Panc1 (cell line): ENCODE results near the gene ERICH6B.
A peak's percentile ranks its signal among the peaks of the same experiment; 100 is the strongest.

Experiments
- CTCF ChIP-seq: fragments of 450-650 bp; IDR thresholded peaks from 2 replicates; pipeline ENCODE4 v1.5.1; 2017; ENCODE audit warnings: mild to moderate bottlenecking
- TF ChIP-seq, protein P1 (sequence below), 2 experiments: IDR thresholded peaks; 2 replicates each; pipeline ENCODE4 v1.6.1; 2011 to 2012; ENCODE audit warnings: low read depth in 2 of 2, control low read depth in 1 of 2, low read length in 1 of 2, mild to moderate bottlenecking in 1 of 2, moderate library complexity in 1 of 2; ENCODE audit not compliant: insufficient read depth in 1 of 2

- TF ChIP-seq CTCF: peak; percentile 77; the same call in 1 of the 2 replicates
- TF ChIP-seq, protein P1, sequence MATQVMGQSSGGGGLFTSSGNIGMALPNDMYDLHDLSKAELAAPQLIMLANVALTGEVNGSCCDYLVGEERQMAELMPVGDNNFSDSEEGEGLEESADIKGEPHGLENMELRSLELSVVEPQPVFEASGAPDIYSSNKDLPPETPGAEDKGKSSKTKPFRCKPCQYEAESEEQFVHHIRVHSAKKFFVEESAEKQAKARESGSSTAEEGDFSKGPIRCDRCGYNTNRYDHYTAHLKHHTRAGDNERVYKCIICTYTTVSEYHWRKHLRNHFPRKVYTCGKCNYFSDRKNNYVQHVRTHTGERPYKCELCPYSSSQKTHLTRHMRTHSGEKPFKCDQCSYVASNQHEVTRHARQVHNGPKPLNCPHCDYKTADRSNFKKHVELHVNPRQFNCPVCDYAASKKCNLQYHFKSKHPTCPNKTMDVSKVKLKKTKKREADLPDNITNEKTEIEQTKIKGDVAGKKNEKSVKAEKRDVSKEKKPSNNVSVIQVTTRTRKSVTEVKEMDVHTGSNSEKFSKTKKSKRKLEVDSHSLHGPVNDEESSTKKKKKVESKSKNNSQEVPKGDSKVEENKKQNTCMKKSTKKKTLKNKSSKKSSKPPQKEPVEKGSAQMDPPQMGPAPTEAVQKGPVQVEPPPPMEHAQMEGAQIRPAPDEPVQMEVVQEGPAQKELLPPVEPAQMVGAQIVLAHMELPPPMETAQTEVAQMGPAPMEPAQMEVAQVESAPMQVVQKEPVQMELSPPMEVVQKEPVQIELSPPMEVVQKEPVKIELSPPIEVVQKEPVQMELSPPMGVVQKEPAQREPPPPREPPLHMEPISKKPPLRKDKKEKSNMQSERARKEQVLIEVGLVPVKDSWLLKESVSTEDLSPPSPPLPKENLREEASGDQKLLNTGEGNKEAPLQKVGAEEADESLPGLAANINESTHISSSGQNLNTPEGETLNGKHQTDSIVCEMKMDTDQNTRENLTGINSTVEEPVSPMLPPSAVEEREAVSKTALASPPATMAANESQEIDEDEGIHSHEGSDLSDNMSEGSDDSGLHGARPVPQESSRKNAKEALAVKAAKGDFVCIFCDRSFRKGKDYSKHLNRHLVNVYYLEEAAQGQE (IDR thresholded peaks at IDR 0.05; ENCODE audit: insufficient read depth in 1 of 2, low read depth in 2 of 2, low read length in 1 of 2): no peak
Measured at GRCh38 chr13:45511310-45512097, 104.0 kb downstream of the ERICH6B start.
